GM19468 (cell line): Measurements from ENCODE around the gene PUS3.
"Not testable (repeated sequence)": the region's sequence is repeated elsewhere in the genome, so short reads cannot be mapped to it uniquely, and the experiment has no call there.

Experiments used
- ATAC-seq: cut with Tn5 transposase; IDR thresholded peaks from one replicate; pipeline ENCODE4 v1.9.1; 2021; ENCODE audit warnings: mild to moderate bottlenecking, moderate library complexity, moderate number of reproducible peaks; ENCODE audit not compliant: unreplicated experiment; ENCODE audit errors: extremely low read depth

The PUS3 gene

DNA sequence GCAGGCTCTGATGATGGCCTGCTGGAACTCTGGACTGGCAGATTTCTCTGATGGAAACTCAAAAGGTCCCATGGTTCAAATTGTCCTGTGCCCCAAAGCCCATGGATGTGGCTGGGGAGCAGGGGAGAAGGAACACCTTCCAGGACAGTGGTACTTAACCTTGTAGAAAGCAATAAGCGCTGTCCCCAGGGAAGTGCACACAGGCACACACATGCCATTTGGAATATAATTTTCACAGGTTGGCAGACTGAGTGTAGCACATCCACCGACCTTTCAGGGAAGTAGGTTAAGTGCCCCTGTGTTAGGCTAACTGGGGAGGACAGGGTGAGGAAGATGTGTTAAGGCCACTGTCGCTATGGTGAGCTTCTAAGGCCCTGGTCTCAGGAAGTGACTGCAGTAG, 19.1 kb upstream of the PUS3 start:
- ATAC-seq, result no peak

DNA sequence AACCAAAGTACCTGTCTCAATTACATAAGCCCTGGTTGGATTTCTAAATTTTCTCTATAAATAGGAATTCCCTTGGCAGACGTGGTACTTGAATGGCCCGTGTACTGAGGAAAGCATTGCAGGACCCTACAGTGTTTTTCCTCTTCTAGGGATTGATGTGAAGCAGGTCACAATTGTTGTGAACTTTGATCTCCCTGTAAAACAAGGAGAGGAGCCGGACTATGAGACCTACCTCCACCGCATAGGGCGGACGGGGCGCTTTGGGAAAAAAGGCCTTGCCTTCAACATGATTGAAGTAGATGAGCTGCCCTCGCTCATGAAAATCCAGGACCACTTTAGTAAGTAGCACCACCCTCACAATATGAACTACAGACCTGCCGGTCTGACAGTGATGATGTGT, 18.0 kb upstream of the PUS3 start:
- no peak for ATAC-seq

DNA sequence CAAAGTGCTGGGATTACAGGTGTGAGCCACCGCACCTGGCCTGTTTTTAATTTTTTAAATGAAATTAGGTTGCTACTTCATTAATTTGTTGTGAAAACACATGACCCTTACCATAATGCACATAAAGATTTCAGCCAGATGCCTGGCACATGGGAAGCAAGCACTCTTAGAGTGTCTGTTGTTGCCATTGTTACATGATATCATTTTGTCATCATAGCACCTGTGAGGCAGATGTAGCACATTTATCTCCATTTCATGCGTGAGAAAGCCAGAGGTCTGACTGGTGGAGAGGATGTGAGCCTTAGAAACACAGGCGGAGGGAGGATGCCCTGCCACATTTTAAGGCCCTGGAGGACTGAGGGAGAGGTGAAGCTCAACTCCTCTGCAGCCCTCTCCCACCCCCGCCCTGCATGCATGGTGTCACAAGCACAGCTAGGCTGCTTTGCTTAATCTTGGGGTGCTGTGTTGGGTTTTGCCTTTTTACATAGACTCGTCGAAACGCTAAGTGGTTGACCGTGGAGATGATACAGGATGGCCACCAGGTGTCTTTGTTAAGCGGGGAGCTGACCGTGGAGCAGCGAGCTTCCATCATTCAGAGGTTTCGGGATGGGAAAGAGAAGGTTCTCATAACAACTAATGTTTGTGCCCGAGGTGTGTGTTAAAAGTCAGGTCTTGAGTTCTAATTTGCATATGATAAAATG, 15.3 kb upstream of the PUS3 start:
- no peak for ATAC-seq

DNA sequence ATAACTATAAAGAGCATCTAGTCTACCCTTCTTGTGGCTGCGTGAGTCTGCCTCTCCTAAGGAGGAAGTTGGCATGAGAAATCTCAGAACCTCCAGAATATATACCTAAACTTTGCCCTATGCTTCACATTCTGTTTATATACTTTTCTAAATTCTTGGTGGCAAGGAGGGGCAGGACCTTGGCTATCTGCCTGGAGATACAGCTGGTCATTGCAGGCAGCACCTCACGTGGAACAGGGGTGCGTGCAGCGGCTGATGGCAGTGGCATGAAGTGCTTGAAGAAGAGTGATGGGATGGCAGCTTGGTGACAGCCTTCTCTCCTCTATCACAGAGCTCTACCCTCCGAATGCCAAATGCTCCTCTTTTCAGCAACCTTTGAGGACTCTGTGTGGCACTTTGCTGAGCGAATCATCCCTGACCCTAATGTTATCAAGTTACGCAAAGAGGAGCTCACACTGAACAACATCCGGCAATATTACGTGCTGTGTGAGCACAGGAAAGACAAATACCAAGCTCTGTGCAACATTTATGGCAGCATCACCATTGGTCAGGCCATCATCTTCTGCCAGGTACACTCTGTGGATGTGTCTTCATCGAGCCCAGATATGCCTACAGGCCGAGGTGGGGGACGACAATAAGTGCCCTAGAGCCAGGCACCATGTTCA, 13.8 kb upstream of the PUS3 start:
- no peak for ATAC-seq

- ATAC-seq, result not testable (repeated sequence)
These were observed 11.6 kb upstream of the PUS3 start for GRCh38 chr11:125914601-125915000.

DNA sequence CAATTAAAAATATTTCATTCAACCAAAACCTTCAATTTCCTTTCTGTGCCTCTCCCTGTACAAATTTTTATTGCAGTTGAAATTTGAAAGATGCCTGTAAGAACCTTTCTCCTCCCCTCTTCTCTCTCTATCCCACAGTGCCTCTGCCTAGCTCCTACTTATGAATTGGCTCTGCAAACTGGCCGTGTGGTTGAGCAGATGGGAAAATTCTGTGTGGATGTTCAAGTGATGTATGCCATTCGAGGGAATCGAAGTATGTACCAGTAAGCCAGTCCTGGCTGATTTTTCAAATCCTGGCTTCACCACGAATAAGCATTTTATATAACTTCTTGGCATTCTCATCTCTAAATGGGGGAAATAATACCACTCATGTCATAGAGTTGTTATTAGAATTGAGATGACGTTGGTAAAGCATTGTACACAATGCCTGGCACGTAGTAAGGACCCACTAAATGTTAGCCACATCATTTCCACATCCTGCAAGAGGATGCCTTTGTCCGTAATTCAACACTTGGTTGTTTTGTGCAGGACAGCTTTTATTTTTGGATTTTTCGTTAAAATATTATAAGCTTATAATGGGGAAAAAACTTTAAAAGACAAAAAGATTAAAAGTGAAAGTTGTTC, 7.3 kb upstream of the PUS3 start:
- ATAC-seq, result no peak

- no peak for ATAC-seq
These were observed 1.7 kb upstream of the PUS3 start for GRCh38 chr11:125904678-125905077.

DNA sequence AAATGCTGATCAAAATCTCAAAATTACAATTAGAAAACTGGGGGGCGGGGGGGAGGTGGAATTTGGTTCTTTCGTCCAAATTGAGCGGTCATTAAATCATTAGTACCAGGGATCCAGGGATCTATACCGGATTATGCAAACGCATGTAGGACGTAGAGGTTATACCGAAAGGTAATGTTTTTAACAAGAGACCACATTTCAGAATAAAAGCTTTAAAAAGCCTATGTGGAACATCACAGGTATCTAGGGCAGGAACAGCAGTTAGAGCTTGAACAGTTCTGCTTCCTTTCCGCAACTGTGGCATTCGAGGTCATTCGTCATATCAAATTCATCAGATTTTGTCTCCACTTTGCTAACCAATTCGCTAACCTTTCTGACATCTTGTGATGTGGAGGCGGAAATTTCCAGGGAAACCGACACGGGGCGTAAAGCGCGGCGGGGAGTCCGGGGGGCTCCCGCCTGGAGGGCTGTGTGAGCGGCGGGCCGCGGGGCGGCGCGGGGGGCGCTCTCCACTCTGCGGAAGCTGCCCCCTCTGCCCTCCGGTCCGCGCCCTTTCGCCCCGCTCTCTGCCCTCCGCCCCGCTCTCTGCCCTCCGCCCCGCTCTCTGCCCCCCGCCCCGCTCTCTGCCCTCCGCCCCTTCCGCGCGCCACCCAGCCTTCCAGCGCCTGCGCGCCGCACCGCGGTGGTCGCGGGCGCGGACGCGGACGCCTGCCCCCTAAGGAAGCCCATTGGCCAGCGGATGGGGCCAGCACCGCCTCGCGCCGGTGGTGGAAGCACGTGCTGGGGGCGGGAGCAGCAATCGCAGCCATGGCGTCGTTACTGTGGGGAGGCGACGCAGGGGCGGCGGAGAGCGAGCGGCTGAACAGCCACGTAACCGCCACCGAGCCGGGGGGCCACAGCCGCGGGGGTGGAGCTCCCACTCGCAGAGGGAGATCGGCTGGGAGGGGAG, 979 bp upstream of the PUS3 start, which contains the start of gene DDX25:
Gene DDX25 (plus strand): TSS at position 798 of the 949 bp plus-strand sequence. CDS start 10 bp downstream, at position 808.
- ATAC-seq, result no peak

DNA sequence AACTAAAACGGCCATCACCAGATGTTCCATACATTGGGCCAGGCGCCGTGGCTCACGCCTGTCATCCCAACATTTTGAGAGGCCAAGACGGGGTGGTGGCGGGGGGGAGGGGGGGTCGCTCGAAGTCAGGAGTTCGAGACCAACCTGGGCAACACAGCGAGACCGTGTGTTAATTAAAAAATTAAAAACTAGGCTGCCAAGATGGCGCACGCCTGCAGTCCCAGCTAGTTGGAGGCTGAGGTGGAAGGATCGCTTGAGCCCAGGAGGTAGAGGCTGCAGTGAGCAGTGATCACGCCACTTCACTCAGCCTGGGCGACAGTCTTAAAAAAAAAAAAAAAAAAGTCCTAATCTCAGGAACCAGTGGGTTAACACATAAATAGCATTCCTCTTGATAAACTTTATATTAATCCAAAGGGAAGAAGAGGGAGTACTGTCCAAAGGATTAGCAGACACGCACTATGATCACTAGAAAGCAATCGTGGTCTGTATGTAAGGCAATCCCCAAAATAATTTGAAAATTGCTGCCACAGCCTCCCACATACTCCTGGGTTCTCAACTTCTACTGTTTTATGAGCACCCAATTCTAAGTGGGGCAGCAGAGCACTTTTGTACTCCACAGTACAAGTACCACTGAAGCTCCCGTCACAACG, 604 bp downstream of the PUS3 start:
- ATAC-seq, result no peak

GRCh38 chr11:125901872-125902271, 1.1 kb downstream of the PUS3 start:
- ATAC-seq, result no peak

- no peak for ATAC-seq
These were observed 10.0 kb downstream of the PUS3 start for GRCh38 chr11:125892994-125893393.

DNA sequence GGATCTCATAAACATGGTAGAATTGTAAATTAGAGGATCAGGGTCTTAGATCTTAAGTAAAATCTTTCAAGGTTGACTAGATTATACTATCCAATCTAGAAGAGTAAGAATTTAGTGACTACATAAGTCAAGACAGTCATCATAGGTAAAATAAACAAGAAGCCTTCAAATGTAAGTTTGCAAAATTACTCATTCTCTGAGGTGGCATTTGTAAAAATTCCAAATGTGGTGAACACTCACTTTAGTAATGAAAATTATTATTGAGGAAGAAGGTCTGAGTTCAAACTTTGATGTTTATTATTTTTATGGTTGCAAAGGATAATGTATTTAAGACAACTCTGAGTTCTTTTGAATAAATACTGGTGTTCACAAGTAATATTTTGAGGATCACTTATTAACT, 10.9 kb downstream of the PUS3 start:
- no peak for ATAC-seq

GRCh38 chr11:125890447-125891100, 12.4 kb downstream of the PUS3 start:
- no peak for ATAC-seq

GRCh38 chr11:125887373-125888324, 15.4 kb downstream of the PUS3 start, which contains the start of gene HYLS1:
Gene HYLS1, plus strand, starts transcription at chr11:125887668. Its CDS starts 11,701 bp downstream, at chr11:125899369.
- ATAC-seq, result peak; percentile 86

DNA sequence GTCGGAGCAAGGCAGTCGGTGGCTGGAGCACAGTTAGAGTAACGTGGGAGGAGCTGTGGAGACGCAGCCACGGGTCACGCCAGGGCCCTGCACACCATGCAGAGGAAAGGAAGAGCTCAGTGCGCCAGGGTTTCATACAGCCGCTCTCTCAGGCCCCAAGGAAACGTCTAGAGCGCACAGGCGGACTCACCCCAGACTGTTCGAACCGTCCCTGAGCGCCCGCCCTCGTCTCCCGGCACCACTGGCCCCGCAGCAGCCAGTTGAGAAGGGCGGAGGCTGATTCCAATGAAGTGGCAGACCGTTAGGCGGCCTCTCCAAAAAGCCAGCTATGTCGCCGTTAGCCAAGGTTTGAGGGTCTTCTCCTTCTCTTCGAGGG, 16.0 kb downstream of the PUS3 start:
- ATAC-seq, result no peak

DNA sequence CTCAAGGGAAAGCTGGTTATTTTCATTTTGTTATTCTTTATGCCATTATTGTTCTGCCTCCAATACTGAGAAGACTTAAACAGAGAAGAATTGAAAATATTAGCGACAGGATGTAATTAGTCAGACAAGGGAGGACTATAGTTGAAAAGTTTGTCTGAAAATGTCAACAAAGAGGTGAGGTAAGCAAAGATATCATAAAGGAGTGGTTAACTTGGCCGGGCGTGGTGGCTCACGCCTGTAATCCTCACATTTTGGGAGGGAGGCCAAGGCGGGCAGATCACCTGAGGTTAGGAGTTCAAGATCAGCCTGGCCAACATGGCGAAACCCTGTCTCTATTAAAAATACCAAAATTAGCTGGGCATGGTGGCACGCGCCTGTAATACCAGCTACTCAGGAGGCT, 19.6 kb downstream of the PUS3 start:
- ATAC-seq, result no peak

- ATAC-seq, result no peak
These were observed 21.7 kb downstream of the PUS3 start for GRCh38 chr11:125881291-125881690.

DNA sequence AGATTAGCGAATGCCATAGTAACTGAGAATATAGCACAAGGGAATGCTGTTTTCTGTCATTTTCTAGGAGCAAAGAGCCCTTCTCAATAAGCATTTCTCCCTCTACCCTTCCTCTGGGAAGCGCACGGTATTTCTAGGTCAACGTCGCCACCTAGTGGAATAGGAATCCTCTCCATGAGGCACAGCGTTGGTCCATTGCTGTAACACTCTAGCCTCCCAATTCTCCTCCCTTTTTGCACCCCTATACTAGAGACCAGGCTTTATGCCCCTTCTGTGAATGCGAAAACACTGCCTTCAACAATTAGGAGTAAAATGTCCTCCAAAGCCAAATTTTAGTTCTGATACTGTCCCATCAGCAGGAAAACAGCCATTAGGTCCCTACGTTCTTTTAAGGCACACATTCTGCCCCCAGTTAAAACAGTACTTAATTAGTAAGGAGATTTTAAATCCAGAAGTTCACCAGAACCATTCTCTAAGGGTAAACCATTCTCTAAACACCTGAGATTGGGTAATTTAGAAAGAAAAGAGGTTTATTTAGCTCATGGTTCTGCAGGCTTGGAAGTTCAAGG, 28.4 kb downstream of the PUS3 start:
- no peak for ATAC-seq
